ENCODE results near the gene ANKDD1A.
A peak's percentile ranks its signal among the peaks of the same experiment; 100 is the strongest.

ANKDD1A gene

DNA sequence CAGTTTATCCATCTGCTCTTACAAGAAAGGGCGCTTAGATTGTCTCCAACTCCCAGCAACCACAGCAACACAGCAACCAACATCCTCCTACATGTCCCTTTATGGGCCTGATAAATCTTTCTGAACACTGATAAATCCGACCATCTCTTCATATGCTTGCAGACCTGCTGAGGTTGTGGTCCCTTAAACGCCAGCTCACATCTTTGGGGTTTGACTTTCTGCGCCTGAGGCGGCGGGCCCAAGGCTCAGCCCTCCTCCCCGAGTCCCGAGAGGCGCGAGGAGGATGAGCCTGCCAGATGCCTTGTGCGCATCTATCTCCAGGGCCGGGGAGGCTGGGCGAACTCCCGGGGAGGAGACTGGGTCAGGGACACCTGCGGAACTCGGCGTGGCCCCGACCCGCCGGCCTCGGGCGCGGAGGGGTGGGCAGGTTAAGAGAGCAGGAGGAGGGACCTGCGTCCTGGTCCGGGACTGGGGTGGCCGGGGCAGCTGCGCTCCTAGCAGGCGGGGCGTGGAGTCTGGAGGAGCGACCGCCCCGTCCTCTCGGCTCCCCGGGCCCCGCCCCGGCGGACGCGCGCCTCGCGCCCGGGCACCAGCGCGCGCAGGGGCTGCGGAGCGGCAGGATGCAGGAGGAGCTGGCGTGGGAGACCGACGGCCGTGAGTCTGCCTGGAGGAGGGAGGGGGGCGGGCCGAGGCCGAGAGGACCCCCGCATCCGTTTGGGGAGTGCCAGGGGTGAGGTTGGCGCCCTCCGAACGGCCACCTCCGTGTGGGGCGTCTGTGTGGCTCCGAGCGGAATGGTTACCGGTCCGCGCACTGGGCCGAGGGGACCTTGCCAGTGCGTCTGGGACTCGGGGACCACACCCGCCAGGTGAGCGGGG is at the start of gene ANKDD1A:
Gene ANKDD1A, plus strand, starts transcription at position 592 of the 876 bp plus-strand sequence. Its CDS starts 29 bp downstream, at position 621.
- peak; percentile 24 for DNase-seq (ENCODE audit: low spot score)

DNA sequence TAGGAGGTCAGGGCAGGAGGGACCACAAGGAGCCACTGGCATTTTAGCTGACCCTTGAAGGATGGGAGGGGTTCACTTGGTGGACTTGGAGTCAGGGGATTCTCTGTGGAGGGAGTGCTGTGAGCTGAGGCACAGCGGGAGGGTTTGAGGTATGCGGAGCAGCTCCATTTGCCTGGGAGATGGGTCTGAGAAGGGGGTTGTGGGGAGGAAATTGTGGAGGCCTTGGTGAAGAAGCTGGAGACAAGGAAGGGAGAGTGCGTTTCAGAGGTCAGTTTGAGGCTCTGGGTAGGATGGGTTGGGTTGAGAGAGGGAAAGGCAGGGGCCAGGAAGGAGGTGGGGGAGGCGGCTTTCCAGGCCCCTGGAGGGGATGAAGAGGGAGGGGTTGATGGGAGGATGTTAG is 49.7 kb upstream of the ANKDD1A start:
- no peak for DNase-seq (ENCODE audit: low spot score)

DNA sequence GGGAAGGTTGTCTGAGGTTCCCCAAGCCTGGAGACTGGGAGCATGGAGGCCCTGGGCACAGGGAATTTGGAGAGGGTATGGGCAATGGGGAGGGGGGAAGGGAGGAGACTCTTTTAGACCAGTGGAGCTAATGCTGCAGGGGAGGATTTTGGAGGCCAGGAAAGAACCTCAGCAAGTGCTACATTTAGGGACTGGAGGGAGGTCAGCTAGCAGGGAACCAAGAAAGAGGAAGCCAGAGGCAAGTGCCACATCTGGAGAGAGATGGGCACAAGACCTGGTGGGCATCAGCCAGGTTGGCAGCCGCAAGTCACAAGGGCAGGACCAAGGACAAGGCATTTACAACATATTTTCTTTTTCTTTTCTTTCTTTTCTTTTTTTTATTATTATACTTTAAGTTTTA is 49.3 kb upstream of the ANKDD1A start:
- no peak for DNase-seq (ENCODE audit: low spot score)

DNA sequence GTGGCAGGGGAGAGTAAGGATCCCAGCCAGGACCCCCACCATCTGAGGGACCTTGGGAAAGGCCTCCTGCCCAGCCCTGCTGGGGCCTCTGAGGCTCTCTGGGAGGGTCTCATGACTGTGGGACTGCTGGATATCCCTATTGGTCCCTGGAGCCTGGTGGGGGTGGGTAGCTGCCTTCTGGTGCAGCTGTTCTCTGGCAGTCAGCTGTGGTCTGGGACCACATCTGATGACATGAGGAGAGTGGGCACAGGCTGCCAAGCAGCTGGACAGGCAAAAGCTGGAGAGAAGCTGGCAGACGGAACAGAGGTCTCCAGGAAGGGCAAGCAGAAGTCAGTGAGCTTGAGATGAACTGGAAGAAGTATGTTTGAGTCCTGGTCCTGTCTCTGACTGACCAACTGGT is 47.6 kb upstream of the ANKDD1A start:
- no peak for DNase-seq (ENCODE audit: low spot score)

DNA sequence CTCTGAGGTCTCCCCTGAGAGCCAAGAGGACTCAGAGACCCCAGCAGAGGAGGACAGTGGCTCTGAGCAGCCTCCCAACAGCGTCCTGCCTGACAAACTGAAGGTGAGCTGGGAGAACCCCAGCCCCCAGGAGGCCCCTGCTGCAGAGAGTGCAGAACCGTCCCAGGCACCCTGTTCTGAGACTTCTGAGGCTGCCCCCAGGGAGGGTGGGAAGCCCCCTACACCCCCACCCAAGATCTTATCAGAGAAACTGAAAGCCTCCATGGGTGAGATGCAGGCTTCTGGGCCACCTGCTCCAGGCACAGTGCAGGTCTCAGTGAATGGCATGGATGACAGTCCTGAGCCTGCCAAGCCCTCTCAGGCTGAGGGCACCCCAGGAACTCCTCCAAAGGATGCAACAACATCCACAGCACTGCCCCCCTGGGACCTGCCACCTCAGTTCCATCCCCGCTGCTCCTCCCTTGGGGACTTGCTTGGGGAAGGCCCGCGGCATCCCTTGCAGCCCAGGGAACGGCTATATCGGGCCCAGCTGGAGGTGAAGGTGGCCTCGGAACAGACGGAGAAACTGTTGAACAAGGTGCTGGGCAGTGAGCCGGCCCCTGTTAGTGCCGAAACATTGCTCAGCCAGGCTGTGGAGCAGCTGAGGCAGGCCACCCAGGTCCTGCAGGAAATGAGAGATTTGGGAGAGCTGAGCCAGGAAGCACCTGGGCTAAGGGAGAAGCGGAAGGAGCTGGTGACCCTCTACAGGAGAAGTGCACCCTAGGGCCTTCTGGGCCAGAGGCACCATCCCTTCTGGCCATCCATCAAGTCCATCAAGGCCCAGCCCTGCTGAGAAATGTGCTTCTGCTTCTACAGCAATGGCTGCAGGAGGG is 46.3 kb upstream of the ANKDD1A start:
- DNase-seq (ENCODE audit: low spot score): no peak

DNA sequence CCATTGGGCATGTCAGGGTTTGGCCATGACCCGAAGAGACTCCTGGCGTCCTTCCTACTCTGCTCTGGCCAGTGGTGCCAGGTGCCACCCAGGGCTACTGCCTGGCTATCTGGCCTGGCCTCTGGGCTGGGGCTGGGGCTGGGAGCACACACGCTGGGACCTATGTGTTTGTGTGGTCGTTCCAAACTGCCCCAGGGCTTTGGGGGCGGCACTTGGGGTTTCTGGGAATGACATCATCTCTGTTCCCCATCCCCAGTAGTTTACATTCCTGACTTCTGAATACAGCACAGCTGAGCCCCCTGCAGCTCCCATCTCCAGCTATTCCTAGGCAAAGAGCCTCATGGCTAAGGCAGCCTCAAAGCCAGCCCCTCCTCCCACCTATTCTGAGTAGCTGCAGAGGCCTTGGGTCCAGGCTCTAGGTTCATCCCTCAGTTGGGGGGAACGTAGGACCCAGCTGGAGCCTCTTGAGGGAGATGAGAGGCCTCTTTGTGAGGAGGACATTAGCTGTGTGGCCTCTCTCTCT is 45.6 kb upstream of the ANKDD1A start:
- peak; percentile 87 for DNase-seq (ENCODE audit: low spot score)

DNA sequence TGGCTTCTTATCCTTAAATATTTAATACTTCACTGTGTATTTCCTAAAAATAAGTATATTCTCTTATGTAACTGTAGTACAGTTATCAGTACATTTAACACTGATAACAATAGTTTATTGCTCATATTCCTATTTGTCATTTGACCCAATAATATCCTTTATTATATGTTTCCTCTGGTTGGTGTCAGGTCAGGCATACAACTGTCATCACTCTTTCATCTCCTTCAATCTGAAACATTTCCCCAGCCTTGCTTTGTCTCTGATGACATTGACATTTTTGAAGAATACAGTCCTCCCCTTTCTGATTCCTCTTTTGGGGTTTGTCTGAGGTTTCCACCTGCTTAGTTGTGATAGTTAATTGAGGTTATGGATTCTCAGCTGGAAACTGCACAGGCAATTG is 42.2 kb upstream of the ANKDD1A start:
- DNase-seq (ENCODE audit: low spot score): no peak

DNA sequence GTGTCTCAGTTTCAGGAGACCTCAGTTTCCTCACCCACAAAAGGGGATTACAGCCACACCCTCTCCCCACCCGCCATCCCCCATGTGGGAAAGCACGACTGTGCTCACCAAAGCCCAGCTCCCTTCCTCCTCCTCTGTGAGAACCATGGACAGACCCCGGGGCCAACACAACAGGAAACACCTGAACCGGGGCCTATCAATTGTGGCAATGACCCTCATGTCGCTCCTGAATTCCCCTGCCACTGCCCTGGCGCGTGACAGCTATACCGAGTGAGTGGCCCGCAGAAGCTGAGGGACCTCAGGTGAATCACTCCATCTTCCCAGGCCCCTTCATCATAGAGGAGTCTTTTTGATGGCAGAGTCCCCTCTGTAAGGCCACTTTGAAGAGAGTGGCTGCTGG is 41.3 kb upstream of the ANKDD1A start:
- no peak for DNase-seq (ENCODE audit: low spot score)

DNA sequence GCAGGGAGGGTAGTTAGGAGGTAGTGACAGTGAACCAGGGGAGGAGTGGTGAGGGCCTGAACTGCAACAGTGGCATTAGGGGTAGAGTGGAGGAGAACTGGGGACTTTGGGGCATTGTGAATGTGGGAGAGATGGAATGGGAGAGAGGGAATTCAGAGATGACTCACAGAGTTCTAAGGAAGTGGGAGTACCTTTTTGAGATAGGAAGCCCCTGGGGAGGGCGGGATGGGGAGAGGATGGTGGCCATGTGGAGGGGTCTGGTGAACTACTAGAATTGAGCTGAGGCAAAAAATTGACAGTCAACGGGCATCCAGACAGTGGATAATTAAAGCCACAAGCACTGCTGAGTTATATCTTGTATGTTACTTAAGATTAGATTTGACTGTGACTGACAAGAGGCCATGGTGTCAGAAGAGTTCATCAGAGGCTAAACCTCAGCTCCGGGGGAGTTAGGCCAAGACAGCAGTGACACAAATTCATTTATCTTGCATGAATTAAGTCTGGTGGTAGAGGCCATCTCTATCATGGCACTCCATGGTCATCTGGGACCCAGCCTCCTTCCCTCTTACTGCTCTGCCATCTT is 36.0 kb upstream of the ANKDD1A start:
- DNase-seq (ENCODE audit: low spot score): no peak

DNA sequence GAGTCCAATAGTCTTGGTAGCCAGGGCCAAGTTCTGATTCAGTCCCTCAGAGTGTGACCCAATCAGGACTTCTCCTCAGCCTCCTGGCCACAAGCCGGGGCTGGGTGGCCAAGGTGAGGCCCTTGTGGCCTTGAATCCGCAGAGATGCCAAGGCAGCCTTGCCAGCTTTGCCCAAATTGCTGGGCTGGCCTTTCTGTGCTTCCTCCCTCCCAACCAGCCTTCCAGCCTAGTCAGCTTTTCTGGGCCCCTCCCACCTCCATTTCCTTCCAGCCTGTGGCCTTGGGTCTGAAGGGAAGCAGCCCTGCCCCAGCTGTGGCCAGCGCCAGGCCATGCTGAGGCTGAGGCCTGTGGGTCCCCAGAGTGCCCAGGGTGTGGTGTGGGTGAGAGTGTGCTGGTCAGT is 34.3 kb upstream of the ANKDD1A start:
- peak; percentile 75 for DNase-seq (ENCODE audit: low spot score)

DNA sequence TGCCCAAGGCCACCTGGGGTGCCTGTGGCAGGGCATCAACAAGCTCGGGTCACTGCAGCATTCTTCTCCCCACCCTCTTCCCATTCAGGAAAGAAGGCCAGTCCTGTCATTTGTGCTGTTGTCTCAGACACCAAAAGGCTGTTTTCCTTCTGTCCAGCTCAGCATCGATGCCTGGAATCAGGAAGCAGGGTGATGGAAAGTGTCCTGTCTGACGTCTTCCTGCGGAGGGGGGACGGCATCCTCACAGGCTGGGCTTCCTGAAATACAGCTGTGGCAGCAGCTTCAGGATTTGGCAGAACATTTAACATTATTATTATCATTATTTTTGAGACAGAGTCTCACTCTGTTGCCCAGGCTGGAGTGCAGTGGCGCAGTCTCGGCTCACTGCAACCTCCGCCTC is 33.0 kb upstream of the ANKDD1A start:
- no peak for DNase-seq (ENCODE audit: low spot score)

DNA sequence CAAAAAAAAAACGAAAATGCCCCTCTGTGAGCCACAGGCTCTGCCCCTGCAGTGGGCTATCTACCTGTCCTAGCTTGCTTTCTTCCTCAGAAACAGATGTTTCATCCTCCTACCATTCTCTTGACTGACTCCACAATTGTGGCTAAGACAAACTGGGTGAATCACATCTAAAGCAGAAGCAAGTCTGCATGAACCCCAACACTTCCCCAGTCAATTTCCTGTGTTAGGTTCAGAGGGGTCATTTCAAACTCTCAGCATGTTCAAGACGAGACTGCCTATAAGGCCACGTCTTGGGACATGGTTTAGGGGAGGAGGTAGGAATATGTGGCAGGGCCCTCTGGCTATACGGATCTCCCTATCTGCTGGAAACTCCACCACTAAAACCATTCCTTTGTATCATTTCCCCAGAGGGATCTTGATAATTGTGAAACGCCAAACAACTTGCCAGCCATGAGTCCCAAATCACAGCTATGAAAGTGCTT is 28.6 kb upstream of the ANKDD1A start:
- no peak for DNase-seq (ENCODE audit: low spot score)

DNA sequence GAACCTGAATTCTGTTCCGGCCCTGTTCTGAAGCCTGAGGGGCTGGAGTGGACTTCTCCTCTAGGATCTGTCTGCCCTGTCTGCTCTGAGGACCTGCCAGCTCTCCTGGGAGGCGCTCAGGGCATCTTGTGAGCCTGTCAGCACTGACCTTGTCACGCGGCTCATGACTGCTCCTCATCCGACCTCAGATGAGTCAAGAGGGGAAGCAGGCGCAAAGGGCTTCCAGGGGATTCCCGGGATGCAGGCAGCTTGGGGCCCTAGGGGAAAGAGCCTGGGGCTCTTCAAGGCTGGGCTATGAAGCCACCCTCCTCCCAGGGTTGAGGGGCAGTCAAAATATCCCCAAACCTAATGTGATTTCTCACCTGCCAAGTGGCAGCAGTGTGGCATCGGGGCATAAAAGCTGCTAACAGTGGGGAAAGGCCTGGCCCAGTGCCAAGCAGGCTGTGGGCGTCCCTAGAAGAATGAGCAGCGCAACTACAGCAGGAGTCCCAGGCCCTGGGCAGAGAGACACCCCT is 27.6 kb upstream of the ANKDD1A start:
- DNase-seq (ENCODE audit: low spot score): peak; percentile 72

DNA sequence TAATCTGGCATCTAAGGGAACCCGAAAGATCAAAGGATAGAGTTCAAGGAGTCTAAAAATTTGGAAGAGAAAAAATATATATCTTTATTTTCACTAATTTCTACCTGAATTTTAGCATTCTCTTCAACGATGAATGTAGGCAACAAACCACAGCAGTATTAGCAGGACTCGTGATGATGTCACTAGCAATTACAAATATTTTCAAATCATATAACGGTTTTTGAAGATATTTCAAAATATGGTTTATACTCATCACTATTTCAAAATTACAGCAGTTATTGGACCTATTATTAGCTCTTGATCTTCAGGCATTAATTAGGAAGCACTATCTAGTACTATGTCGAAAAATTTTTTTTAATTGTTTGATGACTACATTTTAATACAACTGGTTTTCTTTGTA is 27.0 kb upstream of the ANKDD1A start:
- DNase-seq (ENCODE audit: low spot score): no peak

DNA sequence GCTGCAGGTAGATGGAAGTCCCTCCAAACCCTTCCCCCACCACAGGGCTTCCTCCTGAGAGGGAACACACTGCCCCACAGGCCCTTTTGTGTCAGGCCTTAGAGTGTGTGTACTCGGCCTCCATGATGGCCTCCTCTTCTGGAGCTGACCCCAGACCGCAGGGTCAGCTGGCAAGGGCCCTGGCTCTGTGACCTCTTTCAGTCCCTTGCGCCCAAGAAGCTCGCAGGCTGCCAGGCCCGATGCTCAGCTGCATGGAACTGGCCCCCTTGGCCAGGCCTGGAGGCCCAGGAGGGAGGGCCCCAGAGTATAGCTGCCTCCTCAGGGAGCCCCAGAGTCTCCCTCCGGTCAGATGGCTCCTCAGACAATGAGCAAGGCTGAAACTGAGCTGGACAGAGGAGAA is 23.4 kb upstream of the ANKDD1A start:
- no peak for DNase-seq (ENCODE audit: low spot score)

DNA sequence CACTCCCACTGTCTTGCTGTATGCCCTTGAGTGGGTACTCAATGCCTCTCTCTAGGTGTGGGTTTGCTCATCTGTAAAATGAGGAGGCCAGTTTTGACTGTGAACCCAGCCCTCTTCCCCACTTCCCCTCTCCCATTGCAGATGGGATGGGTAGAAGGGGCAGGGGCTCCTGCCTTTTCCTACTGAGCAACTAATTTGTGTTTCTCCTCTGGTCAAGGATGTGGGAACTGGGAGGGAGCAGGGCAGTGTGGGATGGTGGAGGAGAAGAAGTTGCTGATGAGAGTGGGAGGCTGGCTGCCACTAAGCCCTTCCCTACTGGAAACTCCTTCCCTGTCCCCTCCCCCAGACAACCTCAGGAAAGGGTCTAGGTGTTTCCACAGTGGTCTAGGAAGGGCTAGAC is 20.1 kb upstream of the ANKDD1A start:
- DNase-seq (ENCODE audit: low spot score): no peak

DNA sequence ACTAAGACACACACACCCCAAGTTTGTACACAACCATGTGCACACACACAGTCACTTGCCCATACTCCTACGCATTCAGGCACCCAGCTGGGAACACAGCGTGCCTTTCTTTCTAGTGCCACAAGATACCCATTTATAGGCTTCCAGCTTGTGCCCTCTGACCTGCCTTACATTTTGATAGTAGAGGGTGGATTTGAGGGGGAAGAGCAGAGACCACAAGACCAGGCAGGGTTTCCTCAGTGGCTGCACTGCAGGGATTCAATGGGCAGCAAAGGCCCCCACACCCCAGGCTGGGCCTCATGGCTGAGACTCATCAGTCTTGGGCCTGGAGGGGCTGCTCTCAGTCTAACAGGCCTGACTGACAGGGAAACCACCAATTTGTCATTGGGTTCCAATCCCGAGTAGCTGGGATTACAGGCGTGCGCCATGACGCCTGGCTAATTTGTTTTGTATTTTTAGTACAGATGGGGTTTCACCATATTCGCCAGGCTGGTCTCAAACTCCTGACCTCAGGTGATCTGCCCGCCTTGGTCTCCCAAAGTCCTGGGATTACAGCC is 18.8 kb upstream of the ANKDD1A start:
- no peak for DNase-seq (ENCODE audit: low spot score)

DNA sequence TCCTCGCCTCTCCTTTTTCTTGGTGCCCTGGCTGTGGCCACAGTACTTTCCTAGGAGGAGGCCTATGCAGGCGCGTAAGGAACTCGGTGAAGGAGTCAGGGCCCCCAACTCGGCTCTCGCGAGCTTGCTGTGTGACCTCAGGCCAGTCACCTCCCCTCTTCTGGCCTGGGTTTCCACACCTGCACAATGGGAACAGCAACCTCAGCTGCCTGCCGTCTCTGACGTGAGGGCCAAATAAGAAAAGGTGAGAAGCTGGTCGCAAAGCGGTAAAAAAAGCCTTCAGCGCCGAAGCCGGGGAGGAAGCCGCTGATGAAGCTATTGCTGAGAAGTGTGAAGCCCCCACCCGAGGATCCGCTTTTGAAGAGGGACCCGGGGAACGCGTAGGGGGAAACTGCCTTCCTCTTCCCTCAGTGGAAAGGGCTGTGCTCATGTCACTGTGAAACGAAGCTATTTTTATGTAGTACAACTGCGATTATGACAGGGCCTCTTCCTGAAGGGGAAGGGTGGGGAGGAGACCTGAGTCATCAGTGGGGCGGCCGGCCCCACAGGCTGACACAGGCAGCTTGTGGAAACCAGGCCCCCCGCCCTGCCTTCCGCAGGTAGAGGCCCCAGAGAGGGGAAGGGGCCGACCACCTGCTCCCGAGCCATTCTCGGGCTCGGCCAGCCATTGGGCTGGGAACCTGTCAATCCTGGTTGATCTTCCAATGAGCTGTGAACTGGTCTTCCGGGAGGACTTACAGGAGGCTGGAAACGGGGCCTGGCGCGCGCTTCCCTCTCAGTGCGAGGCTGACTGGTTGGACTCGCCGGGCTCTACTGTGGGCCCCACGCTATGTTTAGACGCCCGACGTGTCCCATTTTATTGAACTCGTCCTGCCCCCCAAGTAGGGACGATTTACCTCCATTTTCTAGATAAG is 18.0 kb upstream of the ANKDD1A start:
- peak; percentile 95 for DNase-seq (ENCODE audit: low spot score)

DNA sequence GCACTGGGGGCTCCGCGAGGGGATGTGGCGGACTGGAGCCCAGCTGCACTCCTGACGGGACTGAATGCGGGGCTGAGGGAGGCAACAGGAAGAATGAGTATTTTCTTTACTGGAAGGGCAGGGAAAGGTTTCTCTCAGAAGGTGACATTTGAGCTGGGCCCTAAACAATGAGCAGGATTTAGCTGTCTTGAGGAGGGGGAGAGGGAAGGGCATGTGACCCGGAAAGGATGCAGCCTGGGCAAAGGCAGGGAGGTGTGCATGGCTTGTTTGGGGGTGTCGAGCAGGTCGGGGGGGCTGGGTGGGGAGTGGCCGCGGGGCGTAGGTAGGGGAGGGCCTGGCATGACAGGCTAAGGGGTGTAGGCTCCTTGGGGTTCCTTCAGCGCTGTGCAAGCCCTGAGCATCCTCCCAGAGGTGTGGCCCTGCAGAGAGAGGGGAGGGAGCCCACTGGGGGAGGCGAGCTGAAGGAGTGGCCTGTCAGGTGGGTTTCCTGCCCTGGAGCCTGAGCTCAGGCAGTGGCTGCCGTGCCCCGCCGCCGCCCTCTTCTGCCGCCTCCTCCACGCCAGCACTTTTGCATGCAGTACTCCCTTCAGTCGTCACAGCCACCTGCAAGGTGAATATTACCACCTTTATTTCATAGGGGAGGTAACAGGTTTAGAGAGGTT is 17.2 kb upstream of the ANKDD1A start:
- no peak for DNase-seq (ENCODE audit: low spot score)

All from pons (tissue), 1 donor.